Adrenal gland (tissue), 12 donors: ENCODE data around the gene HSPA1L. TPM values are rescaled to one million over a fixed set of nuclear protein-coding genes. Genes with fewer than 3 reads are reported as not detected.
A peak's percentile ranks its signal among the peaks of the same experiment; 100 is the strongest.

ENCODE experiments used
- DNase-seq, 7 donors: peaks; one replicate each; pipeline ENCODE4 v3.0.0-alpha.2; 2019 to 2020
- H3K27ac ChIP-seq, 5 donors: fragments of 200-600 bp; sonication (generic) in 4 of 5; 1 replicate in 3 of 5; 2 replicates in 2 of 5; pipeline versions ENCODE4 v1.5.1 to v1.8.0; 2016 to 2020; ENCODE audit warnings: mild to moderate bottlenecking in 1 of 5
- H3K27me3 ChIP-seq: fragments of 200-600 bp; 2 replicates; pipeline ENCODE4 v1.8.0; 2021
- H3K36me3 ChIP-seq, 2 donors: fragments of 200-600 bp; replicated peaks in 1 of 2; 1 replicate in 1 of 2; 2 replicates in 1 of 2; pipeline versions ENCODE4 v1.5.1 to v1.8.0; 2018 to 2022
- H3K4me1 ChIP-seq, 2 donors: fragments of 200-600 bp; replicated peaks in 1 of 2; 1 replicate in 1 of 2; 2 replicates in 1 of 2; pipeline versions ENCODE4 v1.5.1 to v1.8.0; 2018 to 2021
- H3K4me3 ChIP-seq, 4 donors: fragments of 200-600 bp; sonication (generic) in 3 of 4; one replicate each; pipeline ENCODE4 v1.5.1; 2016 to 2018
- H3K9me3 ChIP-seq, 3 donors: fragments of 200-600 bp; sonication (generic) in 1 of 3; replicated peaks in 1 of 3; 1 replicate in 2 of 3; 2 replicates in 1 of 3; pipeline versions ENCODE4 v1.5.1 to v1.8.0; 2016 to 2021
- CTCF ChIP-seq, 6 experiments: fragments of 450-650 bp in 4 of 6; fragments of 200-600 bp in 2 of 6; sonication (generic) in 1 of 6; IDR thresholded peaks; 1 replicate in 5 of 6; 2 replicates in 1 of 6; pipeline versions ENCODE4 v1.5.1 to v1.8.0; 2016 to 2021; ENCODE audit warnings: antibody characterized with exemption in 6 of 6, mild to moderate bottlenecking in 2 of 6, moderate library complexity in 1 of 6
- POLR2A ChIP-seq, 2 donors: fragments of 450-650 bp; IDR thresholded peaks; one replicate each; pipeline ENCODE4 v1.6.1; 2017; ENCODE audit warnings: antibody characterized with exemption in 2 of 2, mild to moderate bottlenecking in 2 of 2, moderate library complexity in 1 of 2
- WGBS, 4 donors: extraction: QIAGEN DNeasy Blood & Tissue Kit in 2 of 4; methylation state at CpG; one replicate each; pipeline versions ENCODE4 v1.1.5 to v1.1.7; 2013 to 2017; 5-methylcytosine and 5-hydroxymethylcytosine counted together
- intact Hi-C, 2 donors: fragments of 100-400 bp; cut with DNase I; formaldehyde crosslinking; loops; one replicate each; pipeline versions ENCODE4 v1.14.1 to v1.15.0; 2022 to 2023
- polyA plus RNA-seq, 3 donors: library from polyadenylated mRNA; stranded (reverse); fragments of 200-250 nt in 2 of 3; fragments of 350-450 nt in 1 of 3; fragmentation: Illumina TruSeq in 1 of 3; extraction: RNeasy Lipid Tissue Mini Kit (QIAGEN cat#74804) in 1 of 3; gene quantifications; one replicate each; pipeline ENCODE4 v1.2.3, GENCODE V29; 2013 to 2014
- total RNA-seq, 9 donors: library from RNA; depleted of rRNA in 4 of 9; stranded (reverse); fragments of >200 nt in 4 of 9; fragments of 120-200 nt in 1 of 9; fragmentation: NEBNext Ultra II Directional in 1 of 9; extraction: Animal tissue kit (Norgen Biotek cat#: 25700) in 1 of 9; gene quantifications; one replicate each; pipeline versions ENCODE4 v1.1.0 to v1.2.4, GENCODE V29; 2013 to 2023
- donor health status: healthy with polysubstance abuse.
- donor health status: Bipolar disorder and iron deficiency.
- donor health status: DM: yes; HTN: yes; CAD: no.
- donor health status: DM: no; HTN: no; CAD: no.
- donor health status: DM: no; HTN: no; CAD: no.
- donor health status: DM: yes; HTN: yes; CAD: no.

Gene HSPA1L
- total and polyA plus RNA-seq, 12 donors: 0.79 to 5.3 (median 1.9) TPM

- TF ChIP-seq CTCF (IDR thresholded peaks at IDR 0.05): no peak
- TF ChIP-seq POLR2A (IDR thresholded peaks at IDR 0.05): no peak
- H3K27me3 ChIP-seq: no peaks in the 10 kb centered on the region
- peak overlapping the region; percentile 18 to 96 (median 51) for H3K27ac ChIP-seq
- peak in 1 of 7 donors; percentile 71 for DNase-seq
- 67 to 75% (median 74%) methylated on average over 15 of the region's 15 CpGs for WGBS, 4 donors
- H3K4me1 ChIP-seq: peaks cover 7 to 28% of the 10 kb centered on the region in 2 donors
- intact Hi-C loops: loop anchor here in 1 of 2 donors (10.0 kb wide), 1 partner anchor 147 kb away; the partner anchor contains the start of gene LY6G5C
- H3K9me3 ChIP-seq: no peaks in the 10 kb centered on the region
- peak overlapping the region in 1 of 4 donors; percentile 80 for H3K4me3 ChIP-seq
- H3K36me3 ChIP-seq: no peaks in the 10 kb centered on the region
These were observed 16.5 kb upstream of the HSPA1L start for GRCh38 chr6:31831350-31832215.

DNA sequence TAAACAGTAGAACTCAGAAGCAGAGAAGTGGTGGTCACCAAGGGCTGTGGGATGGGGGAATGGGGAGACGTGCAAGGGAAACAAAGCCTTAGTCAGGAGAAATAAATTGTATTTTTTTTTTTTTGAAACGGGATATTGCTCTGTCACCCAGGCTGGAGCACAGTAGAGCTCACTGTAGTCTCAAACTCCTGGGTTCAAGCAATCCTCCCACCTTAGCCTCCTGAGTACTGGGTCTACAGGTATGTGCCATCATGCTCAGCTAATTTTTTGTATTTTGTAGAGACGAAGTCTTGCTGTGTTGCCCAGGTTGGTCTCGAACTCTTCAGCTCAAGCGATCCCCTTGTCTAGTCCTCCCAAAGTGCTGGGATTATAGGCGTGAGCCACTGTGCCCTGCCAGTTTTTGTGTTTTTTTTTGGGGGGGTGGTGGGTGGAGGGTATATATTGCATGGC, 15.8 kb upstream of the HSPA1L start:
- TF ChIP-seq CTCF (IDR thresholded peaks at IDR 0.05) (no peak), POLR2A (IDR thresholded peaks at IDR 0.05) (no peak)
- H3K36me3 ChIP-seq: no peaks in the 10 kb centered on the region
- peak in 1 of 7 donors; percentile 60 for DNase-seq
- no peaks in the 10 kb centered on the region for H3K9me3 ChIP-seq
- intact Hi-C loops: loop anchor here in 1 of 2 donors (10.0 kb wide), 1 partner anchor 146 kb away; the partner anchor contains the start of gene LY6G5C
- H3K27me3 ChIP-seq: no peaks in the 10 kb centered on the region
- peak overlapping the region in 2 of 4 donors; percentile 43 to 80 for H3K4me3 ChIP-seq
- H3K4me1 ChIP-seq: peaks cover 6 to 28% of the 10 kb centered on the region in 2 donors
- peak overlapping the region; percentile 21 to 96 (median 73) for H3K27ac ChIP-seq
- 30 to 39% (median 36%) methylated on average over 6 of the region's 6 CpGs for WGBS, 4 donors

DNA sequence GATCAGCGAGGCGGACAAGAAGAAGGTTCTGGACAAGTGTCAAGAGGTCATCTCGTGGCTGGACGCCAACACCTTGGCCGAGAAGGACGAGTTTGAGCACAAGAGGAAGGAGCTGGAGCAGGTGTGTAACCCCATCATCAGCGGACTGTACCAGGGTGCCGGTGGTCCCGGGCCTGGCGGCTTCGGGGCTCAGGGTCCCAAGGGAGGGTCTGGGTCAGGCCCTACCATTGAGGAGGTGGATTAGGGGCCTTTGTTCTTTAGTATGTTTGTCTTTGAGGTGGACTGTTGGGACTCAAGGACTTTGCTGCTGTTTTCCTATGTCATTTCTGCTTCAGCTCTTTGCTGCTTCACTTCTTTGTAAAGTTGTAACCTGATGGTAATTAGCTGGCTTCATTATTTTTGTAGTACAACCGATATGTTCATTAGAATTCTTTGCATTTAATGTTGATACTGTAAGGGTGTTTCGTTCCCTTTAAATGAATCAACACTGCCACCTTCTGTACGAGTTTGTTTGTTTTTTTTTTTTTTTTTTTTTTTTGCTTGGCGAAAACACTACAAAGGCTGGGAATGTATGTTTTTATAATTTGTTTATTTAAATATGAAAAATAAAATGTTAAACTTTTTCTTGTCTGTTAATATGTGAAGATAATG, 14.7 kb upstream of the HSPA1L start:
- Histone ChIP-seq H3K4me3 (peak overlapping the region in 2 of 4 donors; percentile 43 to 80), H3K27me3 (no peaks in the 10 kb centered on the region), H3K36me3 (no peaks in the 10 kb centered on the region), H3K4me1 (peaks cover 6 to 27% of the 10 kb centered on the region in 2 donors), H3K9me3 (no peaks in the 10 kb centered on the region), H3K27ac (peak overlapping the region in 4 of 5 donors; percentile 60 to 96 (median 76))
- WGBS, 4 donors: 0 to 2% (median 0%) methylated on average over 10 to 15 of the region's 15 CpGs
- intact Hi-C loops: loop anchor here in 1 of 2 donors (10.0 kb wide), 1 partner anchor 145 kb away; the partner anchor contains the start of gene LY6G5C
- TF ChIP-seq CTCF (IDR thresholded peaks at IDR 0.05) (peak; percentile 21 to 81 (median 40)), POLR2A (IDR thresholded peaks at IDR 0.05) (no peak)
- peak in 2 of 7 donors; percentile 46 to 70 for DNase-seq
